ELR (cell line): ENCODE data around the gene ZNF518A.
A peak's percentile ranks its signal among the peaks of the same experiment; 100 is the strongest.
"Not testable (repeated sequence)": the region's sequence is repeated elsewhere in the genome, so short reads cannot be mapped to it uniquely, and the experiment has no call there.

ENCODE experiments used
- DNase-seq: peaks from one replicate; pipeline ENCODE4 v3.0.0-alpha.2; 2015; ENCODE audit warnings: low read depth

The ZNF518A gene

DNA sequence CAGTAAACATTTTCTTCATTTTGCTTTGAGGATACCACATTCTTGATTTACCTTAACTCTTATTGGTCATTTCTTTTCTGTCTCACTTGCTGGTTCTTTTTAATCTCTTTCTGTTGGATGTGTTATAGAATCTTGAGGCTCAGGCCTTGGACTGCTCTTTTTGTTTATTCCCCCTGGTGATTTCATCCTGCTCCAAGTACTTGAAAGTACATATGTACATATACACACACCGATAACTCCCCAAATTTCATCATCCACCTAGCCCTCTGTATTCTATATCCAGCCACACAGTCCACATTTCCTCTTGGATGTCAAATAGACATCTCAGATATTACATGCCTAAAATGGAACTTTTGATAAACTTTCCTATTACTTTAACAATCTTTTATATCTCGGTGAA is 7.5 kb downstream of the ZNF518A start:
- no peak for DNase-seq

DNA sequence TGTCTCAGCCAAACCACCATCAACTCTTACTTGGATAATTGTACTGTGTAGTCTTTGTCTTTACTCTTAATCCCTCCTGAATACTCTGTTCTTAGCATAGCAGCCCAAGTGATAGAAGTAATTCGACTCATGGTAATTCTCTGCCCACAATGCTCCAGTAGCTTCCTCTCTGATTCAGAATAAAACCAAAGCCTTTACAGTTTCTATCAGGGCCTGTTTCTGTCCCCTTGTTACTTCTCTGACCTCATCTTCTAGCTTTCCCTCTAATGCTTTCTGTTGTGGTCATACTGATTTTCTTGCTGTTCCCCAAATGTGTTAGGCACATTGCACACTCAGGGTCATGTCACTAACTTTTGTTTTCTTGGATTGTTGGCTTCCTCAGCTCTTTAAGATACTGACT is 8.0 kb downstream of the ZNF518A start:
- no peak for DNase-seq

DNA sequence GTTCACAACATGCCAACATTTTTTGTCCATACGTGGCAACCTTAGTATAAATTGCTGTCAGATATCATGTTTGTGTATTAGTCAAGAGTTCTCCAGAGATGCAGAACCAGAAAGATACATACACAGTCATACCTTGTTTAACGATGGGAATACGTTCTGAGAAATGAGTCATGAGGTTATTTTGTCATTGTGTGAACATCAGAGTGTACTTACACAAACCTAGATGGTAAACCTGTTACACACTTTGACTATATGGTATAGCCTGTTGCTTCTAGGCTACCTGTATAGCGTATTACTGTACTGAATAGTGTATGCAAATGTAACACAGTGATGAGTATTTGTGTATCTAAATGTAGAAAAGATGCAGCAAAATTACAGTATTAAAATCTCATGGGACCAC is 22.3 kb downstream of the ZNF518A start:
- DNase-seq: peak; percentile 13

GRCh38 chr10:96153070-96153469 is 23.0 kb downstream of the ZNF518A start:
- DNase-seq: peak; percentile 31

GRCh38 chr10:96165726-96166125 is 35.6 kb downstream of the ZNF518A start:
- no peak for DNase-seq

- DNase-seq: no peak
These were observed 38.4 kb downstream of the ZNF518A start for GRCh38 chr10:96168546-96168945.

DNA sequence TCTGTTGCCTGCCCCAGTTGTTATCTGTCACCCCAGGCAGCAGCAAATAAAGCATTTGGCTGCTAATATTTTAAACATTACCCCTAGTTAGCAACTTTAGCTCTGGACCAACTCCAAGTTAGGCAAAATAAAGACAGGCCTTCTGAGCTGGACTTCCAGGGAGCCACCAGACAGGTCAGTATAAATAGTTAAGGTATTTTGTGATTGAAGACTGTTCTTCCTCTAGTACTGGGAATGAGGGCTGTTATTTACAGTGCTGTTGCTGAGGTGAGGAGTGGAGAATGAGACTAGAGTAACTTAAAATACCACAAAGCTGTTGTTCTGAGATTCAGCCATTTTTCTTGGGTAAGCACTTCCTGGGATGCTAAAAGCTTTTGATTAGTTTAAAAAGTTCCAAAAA is 40.1 kb downstream of the ZNF518A start:
- DNase-seq: no peak

GRCh38 chr10:96172666-96173065 is 42.6 kb downstream of the ZNF518A start:
- no peak for DNase-seq

DNA sequence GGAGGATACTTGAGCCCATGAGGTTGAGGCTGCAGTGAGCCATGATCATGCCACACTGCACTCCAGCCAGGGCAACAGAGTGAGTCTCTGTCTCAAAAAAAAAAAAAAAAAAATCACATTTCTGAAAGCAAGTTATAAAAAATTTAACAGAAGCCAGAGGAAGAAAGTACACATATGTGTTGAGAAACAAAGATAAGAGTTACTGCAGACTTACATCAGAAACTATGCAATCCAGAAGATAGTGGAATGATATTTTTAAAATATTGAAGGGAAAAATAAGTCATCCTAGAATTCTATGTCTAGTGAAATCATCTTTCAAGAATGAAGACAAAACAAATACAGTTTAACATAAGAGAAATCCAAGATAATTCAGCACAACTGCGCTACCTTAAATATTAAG is 46.9 kb downstream of the ZNF518A start:
- DNase-seq: peak; percentile 1

- no peak for DNase-seq
These were observed 58.3 kb downstream of the ZNF518A start for GRCh38 chr10:96188421-96188820.

GRCh38 chr10:96188916-96189315 is 58.8 kb downstream of the ZNF518A start:
- DNase-seq: no peak

- DNase-seq: not testable (repeated sequence)
These were observed 59.4 kb downstream of the ZNF518A start for GRCh38 chr10:96189505-96189904.

- no peak for DNase-seq
These were observed 71.4 kb downstream of the ZNF518A start for GRCh38 chr10:96201525-96201924.

DNA sequence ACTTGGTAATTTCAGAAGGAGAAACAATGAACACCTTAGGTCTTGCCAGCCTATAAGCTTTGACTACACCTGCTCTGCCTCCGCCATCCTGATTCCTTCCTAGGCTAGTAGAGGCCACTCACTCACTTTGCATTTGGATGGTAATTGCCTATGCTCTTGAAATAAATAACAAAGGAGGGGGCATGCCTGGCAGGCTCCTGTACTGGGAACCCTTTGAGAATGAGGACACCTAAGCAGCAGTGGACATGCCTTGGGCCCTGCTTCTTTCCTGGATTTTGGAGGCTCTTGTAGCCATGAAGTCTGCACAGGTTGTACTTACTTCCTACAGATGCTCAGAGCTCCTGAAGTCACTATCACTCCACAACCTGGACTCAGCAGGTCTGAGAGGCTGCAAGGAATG is 75.5 kb downstream of the ZNF518A start:
- no peak for DNase-seq

DNA sequence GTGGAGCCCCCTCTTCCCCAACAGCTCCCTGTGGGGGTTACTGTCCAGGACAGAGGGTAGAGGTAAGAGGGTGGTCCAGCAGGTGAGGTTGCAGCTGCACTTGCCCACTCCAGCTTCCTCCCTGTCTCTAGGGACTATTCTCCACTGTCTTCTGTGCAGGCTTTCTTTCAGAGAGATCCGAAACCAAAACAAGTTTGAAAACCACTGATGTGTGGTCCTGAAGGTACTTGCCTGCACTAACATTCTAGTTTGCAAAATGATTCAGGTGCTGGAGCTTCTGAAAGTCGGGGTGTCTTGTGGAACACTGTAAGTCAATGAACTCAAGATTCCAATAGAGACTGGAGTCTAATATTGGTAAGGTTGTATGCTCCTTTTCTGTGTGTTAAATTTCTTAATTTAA is 78.2 kb downstream of the ZNF518A start:
- no peak for DNase-seq

DNA sequence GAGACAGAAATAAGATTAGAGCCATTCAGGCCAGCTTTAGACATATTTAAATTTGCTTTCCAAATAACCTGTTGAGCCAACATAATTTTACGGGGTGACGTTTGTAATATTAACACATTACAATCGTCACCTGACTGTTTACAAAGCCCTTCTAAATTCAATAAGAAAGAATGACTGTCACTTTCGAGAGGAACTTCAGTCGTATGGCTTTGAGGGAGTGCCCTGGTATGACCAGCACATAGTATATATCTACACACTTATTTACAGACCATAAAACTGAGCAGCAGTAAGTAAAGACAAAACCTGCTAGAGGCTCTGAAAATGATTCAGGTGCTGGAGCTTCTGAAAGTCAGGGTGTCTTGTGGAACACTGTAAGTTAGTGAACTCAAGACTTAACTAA is 78.8 kb downstream of the ZNF518A start:
- no peak for DNase-seq

DNA sequence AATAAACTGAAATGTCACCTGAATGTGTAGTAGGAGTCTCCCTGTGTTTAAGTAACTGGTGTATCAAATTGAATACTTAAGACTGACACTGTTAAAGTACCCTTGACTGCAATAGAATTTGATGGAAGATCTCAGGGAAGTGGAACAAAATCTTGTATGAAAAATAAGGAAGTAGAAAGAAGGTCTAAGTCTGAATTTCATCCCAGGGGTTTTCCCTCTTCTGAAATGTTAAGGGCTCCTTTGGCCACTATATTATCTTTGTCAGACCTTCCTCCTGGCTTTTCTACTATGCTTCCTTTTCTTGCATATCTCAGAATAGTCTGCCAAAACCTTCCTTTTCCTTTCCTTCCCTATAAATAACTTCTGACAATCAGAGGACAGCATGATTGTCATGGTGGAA is 81.7 kb downstream of the ZNF518A start:
- no peak for DNase-seq

DNA sequence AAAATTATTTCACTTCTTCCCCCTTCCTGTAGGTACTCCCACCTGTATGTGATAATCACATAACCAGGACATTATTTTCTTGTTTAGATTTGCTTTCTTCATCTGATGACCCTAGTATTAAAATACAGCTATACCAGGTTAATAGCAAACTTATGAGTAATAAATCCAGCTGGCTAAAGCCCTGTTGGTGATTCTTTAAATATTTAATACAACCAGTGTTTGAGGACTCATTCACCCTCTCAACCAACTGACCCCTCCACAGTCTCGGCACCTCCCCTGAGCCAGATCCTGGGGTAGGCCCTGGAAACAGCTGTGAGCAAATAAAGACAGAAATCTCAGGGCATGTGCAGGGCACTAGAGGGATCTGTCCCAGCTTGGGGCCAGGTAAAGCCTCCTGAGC is 82.8 kb downstream of the ZNF518A start:
- DNase-seq: no peak
